ENCODE results near the gene B3GALT5. TPM values are rescaled to one million over a fixed set of nuclear protein-coding genes. Genes with fewer than 3 reads are reported as not detected.
A peak's percentile ranks its signal among the peaks of the same experiment; 100 is the strongest.

The B3GALT5 gene
- total RNA-seq, 1 donor from 2014 or later, result not detected

DNA sequence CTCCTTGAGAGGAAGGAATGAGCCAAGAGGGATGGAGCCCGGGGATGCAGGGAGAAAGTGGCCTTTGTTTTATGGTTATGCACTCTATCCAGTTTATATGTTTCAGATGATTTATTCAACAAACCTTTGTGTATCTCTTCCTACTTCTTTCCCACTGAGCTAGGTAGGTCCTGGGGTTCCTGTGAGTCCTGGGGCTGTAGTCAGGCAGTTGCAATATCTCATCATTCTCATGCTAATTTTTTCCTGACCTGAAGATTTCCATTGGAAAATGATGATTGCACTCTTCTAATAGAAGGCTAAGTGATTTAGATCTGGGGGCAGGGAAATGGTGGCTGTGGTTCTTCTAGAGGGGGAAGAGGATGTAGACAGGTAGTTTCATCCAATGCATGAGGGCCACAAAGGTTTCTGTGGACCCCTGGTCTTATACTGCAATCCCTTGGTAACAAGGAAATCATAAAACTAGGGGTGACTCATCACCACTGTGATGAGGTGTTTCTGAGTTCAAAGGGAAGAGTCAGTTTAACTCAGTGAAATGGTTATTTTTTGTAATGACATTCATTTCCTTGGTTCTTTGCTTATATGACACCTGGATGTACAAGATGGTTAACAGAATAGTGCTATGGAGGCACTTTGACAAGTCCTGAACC, 20.2 kb downstream of the B3GALT5 start:
- DNase-seq (ENCODE audit: low spot score), result no peak
- no peak overlapping the region for H3K4me3 Mint-ChIP-seq (ENCODE audit: unreplicated experiment)

DNA sequence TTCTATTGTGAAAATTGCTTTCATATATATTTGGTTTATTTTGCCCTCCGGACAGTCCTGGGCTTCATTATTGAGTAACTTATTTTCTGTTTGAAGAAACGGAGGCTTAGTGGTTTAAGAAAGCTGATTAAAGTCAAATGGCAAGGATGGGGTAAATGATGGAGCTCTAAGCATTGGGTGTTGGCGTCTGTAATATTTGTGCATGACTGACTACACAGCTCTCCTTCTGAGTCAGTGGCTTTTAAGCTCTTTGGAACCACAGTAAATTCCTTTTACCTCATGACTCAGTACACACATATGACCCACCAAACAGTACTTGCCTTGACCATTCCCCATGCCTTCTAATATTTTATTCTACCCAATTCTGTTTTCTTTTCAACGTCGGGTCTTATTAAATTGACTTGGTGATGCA, 21.0 kb downstream of the B3GALT5 start:
- H3K27ac Mint-ChIP-seq (ENCODE audit: unreplicated experiment), result peak overlapping the region; percentile 76
- H3K36me3 Mint-ChIP-seq (ENCODE audit: low read depth), result no peaks in the 10 kb centered on the region
- TF ChIP-seq, protein P1, sequence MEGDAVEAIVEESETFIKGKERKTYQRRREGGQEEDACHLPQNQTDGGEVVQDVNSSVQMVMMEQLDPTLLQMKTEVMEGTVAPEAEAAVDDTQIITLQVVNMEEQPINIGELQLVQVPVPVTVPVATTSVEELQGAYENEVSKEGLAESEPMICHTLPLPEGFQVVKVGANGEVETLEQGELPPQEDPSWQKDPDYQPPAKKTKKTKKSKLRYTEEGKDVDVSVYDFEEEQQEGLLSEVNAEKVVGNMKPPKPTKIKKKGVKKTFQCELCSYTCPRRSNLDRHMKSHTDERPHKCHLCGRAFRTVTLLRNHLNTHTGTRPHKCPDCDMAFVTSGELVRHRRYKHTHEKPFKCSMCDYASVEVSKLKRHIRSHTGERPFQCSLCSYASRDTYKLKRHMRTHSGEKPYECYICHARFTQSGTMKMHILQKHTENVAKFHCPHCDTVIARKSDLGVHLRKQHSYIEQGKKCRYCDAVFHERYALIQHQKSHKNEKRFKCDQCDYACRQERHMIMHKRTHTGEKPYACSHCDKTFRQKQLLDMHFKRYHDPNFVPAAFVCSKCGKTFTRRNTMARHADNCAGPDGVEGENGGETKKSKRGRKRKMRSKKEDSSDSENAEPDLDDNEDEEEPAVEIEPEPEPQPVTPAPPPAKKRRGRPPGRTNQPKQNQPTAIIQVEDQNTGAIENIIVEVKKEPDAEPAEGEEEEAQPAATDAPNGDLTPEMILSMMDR (IDR thresholded peaks at IDR 0.05), result no peak
- H3K9me3 Mint-ChIP-seq (ENCODE audit: low read depth), result no peaks in the 10 kb centered on the region
- H3K4me3 Mint-ChIP-seq (ENCODE audit: unreplicated experiment), result no peak overlapping the region
- peaks cover 39% of the 10 kb centered on the region for H3K4me1 Mint-ChIP-seq (ENCODE audit: low read depth)
- peaks cover 4% of the 10 kb centered on the region for H3K27me3 Mint-ChIP-seq (ENCODE audit: low read depth)
- DNase-seq (ENCODE audit: low spot score), result no peak

More for the DNA sequence above, 20.2 kb downstream of the B3GALT5 start:
- H3K36me3 Mint-ChIP-seq (ENCODE audit: low read depth), result no peaks in the 10 kb centered on the region
- peaks cover 2% of the 10 kb centered on the region for H3K27me3 Mint-ChIP-seq (ENCODE audit: low read depth)
- H3K9me3 Mint-ChIP-seq (ENCODE audit: low read depth), result no peaks in the 10 kb centered on the region
- peak overlapping the region; percentile 60 for H3K27ac Mint-ChIP-seq (ENCODE audit: unreplicated experiment)
- TF ChIP-seq, protein P1 (IDR thresholded peaks at IDR 0.05), result no peak
- peaks cover 36% of the 10 kb centered on the region for H3K4me1 Mint-ChIP-seq (ENCODE audit: low read depth)

DNA sequence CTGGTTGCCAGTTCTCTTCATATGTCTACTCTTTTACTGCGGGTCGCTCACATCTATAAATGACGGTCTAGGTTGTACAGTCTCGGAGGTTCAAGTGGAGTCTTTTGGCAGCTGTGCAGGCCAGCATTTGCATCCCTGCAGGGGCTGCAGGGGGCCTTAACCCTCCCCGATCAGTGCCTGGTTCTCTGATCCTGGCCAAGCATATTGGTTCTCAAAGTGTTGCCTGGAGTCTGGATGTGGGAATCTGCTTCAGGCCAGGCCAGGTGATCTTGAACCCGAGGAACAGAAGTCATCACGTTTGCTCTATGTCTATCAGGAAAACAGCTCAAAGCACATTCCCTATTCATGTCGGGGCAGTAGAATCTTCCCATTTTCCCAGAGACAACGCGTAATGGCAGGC, 21.8 kb downstream of the B3GALT5 start:
- DNase-seq (ENCODE audit: low spot score), result no peak
- H3K4me1 Mint-ChIP-seq (ENCODE audit: low read depth), result peaks cover 39% of the 10 kb centered on the region
- no peak overlapping the region for H3K27ac Mint-ChIP-seq (ENCODE audit: unreplicated experiment)
- H3K9me3 Mint-ChIP-seq (ENCODE audit: low read depth), result no peaks in the 10 kb centered on the region
- H3K27me3 Mint-ChIP-seq (ENCODE audit: low read depth), result peaks cover 6% of the 10 kb centered on the region
- no peaks in the 10 kb centered on the region for H3K36me3 Mint-ChIP-seq (ENCODE audit: low read depth)
- no peak overlapping the region for H3K4me3 Mint-ChIP-seq (ENCODE audit: unreplicated experiment)
- TF ChIP-seq, protein P1 (IDR thresholded peaks at IDR 0.05), result no peak

DNA sequence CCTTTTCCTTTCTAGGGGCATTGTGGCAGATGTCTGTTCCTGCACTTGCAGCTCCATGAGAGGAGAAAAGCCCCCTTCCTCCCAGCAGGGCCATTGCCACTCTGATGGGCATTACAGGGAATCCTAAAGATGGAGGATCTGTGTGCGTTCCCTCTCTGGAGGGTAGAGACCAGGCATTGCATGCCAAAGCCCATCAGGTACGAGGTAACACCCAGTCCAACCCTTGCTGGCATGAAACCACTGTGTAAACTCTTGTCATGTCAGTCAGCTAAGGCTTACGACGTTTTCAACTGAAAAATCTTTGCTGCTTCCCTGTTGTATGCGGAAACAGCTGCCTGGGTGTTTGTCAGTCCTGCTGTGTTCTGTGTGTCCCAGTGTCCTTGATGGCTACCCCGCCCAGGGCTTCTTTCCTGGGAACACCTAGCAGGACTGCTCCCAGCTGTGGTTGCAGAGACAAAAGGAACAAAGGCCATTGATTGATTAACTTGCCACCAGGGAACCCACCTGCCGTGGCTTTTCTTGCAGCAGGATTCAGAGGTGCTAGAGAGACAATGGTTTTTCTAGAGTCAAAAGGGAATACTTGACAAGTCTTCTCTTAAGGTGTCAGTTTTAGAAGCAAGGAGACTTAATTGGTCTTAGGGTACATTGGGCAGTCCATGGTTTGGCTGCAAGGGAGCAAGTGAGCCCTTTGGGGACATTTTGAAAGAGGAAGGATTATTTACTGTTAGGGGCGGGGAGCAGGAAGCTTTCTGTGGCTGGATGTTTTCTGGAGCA, 24.6 kb downstream of the B3GALT5 start:
- TF ChIP-seq, protein P1 (IDR thresholded peaks at IDR 0.05), result no peak
- peaks cover 23% of the 10 kb centered on the region for H3K4me1 Mint-ChIP-seq (ENCODE audit: low read depth)
- H3K4me3 Mint-ChIP-seq (ENCODE audit: unreplicated experiment), result no peak overlapping the region
- H3K27me3 Mint-ChIP-seq (ENCODE audit: low read depth), result peaks cover 22% of the 10 kb centered on the region
- H3K9me3 Mint-ChIP-seq (ENCODE audit: low read depth), result no peaks in the 10 kb centered on the region
- H3K36me3 Mint-ChIP-seq (ENCODE audit: low read depth), result no peaks in the 10 kb centered on the region
- DNase-seq (ENCODE audit: low spot score), result no peak
- no peak overlapping the region for H3K27ac Mint-ChIP-seq (ENCODE audit: unreplicated experiment)

DNA sequence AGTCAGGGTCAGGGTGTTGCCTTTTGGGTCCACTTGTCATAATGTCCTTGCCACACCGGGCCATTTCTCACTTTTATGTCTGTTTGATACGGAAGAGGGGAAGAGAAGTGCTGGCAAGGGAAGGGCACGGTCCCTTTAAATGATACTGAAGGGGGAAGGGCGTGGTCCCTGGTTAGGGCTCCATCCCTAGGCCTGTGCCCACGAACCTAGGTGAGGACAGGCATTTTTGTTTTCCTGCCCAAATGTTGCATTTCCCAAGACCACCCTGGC, 25.2 kb downstream of the B3GALT5 start:
- H3K27me3 Mint-ChIP-seq (ENCODE audit: low read depth), result peaks cover 26% of the 10 kb centered on the region
- TF ChIP-seq, protein P1 (IDR thresholded peaks at IDR 0.05), result no peak
- no peak overlapping the region for H3K27ac Mint-ChIP-seq (ENCODE audit: unreplicated experiment)
- H3K9me3 Mint-ChIP-seq (ENCODE audit: low read depth), result no peaks in the 10 kb centered on the region
- H3K4me3 Mint-ChIP-seq (ENCODE audit: unreplicated experiment), result no peak overlapping the region
- peaks cover 20% of the 10 kb centered on the region for H3K4me1 Mint-ChIP-seq (ENCODE audit: low read depth)
- H3K36me3 Mint-ChIP-seq (ENCODE audit: low read depth), result no peaks in the 10 kb centered on the region
- DNase-seq (ENCODE audit: low spot score), result no peak
